Mucosa of gallbladder (tissue), 1 donor: Measurements from ENCODE around the gene SVIL. TPM values are rescaled to one million over a fixed set of nuclear protein-coding genes. Genes with fewer than 3 reads are reported as not detected.
A peak's percentile ranks its signal among the peaks of the same experiment; 100 is the strongest.
"Not testable (repeated sequence)": the region's sequence is repeated elsewhere in the genome, so short reads cannot be mapped to it uniquely, and the experiment has no call there.

Experiments used
- DNase-seq: peaks from one replicate; pipeline ENCODE4 v3.0.0-alpha.2; 2020; ENCODE audit warnings: low spot score
- total RNA-seq: library from RNA; stranded (reverse); gene quantifications from one replicate; pipeline ENCODE4 v1.2.1, GENCODE V29; 2021
- donor health status: DM: no; HTN: no; CAD: no.

The SVIL gene
- total RNA-seq, 1 donor from 2014 or later: 284 TPM

DNA sequence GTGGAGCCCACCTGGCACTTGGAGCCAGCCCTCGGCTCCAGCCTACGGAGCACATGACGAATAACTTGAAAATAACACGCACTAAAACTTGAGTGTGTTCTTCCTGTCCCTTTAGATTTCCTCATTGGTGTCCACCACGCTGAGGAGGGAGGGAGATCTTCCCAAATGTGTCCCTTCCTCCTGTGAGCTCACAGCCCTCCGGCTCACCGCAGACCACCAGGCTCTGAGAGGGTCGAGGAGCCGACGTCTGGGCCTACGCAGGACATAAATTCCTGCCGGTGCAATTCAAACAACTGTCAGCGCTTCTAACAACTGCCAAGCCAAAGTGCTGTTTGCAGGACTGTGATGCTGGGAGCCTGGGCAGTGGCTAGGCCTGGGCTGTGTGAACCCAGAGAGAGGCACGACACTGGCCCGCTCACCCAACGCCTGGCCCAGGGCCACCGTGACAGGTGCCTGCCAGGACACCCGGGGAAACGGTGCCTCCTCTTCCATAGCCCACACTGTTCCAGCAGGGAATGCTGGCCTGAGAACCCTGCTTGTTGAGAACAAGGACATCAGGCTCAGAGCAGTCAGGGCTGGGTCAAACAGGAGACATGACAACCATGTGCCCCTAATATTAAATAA is 118.3 kb downstream of the SVIL start:
- not testable (repeated sequence) for DNase-seq

DNA sequence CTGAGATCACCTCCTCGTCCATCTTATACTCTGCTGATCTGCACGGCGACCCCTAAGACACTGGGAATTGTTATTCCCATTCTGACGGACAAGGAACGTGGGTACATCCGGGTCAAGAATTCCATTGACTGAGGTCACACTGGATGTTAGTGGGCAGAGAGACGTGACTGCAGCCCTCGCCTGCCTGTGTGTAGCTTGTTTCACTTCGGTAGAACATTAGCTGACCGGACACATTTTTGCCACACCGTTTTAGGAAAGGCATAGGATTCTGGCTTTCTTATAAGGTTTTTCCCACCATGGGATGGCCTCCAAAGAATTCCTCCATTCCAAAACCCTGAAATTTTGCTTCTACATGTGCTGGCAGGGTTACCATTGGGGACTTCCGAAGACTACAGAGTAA is 118.9 kb downstream of the SVIL start:
- not testable (repeated sequence) for DNase-seq

DNA sequence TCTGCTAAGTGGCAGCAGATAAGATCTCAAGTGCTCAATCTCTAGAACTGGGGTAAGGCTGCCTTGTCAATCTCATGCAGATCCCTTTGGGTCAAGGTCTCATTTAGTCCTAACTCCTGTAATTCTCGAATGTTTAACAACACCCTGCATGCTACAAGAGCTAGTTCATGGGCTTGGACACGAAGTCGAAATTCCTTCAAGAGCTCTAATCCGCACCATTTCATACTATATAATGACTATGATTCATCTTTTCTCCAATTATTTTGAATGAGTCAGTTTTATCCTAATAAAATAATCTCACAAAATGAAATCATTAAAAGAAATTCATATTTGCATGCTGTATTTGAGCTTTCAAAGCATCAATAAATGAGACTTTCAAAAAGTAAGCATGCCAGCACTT is 119.7 kb downstream of the SVIL start:
- DNase-seq: not testable (repeated sequence)

DNA sequence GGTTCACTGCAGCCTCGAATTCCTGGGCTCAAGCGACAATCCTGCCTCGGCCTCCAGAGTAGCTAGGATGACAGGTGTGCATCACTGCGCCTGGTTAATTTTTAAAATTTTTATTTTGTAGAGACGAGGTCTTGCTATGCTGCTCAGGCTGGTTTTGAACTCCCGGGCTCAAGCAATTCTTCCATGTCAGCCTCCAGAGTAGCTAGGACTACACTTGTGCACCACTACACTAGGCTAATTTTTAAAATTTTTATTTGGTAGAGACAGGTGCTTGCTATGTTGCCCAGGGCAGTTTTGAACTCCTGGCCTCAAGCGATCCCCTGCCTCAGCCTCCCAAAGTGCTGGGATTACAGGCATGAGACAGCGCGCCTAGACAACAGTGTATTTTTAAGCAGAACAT is 120.5 kb downstream of the SVIL start:
- DNase-seq: no peak

DNA sequence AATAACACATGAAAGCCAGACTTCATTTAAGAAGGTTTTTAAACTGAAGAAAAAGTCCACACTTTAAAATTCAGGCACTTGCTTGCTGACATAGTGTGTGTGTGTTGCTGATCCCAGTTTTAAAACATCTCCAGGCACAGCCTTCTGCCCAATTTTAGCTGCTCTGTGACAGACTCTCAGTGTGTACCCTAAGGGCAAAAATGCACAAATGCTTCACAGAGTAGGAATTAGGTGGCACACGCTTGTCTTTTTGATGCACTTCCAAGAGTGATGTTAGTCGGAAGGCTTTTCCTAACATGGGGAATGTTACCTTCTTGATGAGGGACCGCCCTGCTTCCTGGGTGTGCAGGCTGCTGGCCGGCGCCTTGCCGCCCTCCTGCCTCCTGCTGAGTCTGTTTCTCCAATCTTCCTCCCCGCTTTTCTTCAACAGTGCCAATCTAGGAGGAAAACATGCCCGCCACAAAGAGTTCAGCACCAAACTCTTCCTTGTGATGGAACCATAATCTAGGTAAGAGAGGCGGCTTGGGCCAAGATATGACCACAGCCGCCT is 122.3 kb downstream of the SVIL start:
- DNase-seq: no peak

DNA sequence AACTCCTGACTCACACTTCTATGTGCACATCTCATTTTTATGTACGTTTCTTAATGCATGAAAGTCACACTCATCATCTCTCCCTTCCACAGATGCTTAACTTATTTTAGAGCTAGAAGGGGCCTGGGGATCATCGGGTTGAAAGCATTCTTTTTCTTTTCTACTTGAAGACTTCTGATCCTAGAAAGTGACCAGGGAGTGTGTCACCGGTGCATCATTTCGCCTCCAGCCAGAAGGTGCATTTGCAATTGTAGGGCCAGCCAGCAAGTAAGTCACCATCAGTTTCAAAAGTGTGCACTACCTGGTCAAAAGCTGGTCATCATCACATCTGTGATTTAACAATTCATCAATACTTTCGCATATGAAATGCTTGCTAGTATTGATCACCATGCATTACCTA is 123.0 kb downstream of the SVIL start:
- DNase-seq: not testable (repeated sequence)

DNA sequence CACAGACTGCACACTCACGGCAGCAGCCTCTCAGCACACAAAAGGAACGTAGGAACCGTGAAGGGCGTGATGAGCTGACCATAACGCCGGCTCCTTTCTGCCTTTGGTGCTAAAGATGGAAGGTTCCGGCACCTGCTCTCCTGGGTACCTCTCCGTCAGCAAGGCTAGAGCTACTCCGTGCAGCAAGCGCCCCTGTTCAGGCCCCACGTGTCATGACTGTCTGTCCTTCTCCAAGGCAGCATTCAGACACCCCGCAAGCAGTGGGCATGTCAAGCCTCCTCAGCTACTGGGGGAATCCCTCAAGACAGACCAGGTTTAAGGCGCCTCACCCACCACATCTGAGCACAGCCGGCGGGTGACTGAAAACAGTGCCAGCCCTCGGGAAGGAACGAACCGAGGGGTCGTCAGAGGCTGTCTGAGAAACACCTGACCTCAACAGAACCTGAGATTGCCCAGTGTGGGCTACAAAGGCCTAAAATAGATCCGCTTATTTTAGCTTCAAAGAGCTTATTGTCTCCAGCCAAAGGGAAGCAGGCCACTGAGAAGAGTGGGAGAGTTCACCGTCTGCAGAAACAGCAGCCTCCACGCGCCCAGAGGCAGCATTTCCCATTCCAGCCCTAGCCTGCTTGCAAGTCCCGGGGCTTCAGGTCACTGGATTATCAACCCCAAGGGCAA is 124.2 kb downstream of the SVIL start:
- DNase-seq: not testable (repeated sequence)

DNA sequence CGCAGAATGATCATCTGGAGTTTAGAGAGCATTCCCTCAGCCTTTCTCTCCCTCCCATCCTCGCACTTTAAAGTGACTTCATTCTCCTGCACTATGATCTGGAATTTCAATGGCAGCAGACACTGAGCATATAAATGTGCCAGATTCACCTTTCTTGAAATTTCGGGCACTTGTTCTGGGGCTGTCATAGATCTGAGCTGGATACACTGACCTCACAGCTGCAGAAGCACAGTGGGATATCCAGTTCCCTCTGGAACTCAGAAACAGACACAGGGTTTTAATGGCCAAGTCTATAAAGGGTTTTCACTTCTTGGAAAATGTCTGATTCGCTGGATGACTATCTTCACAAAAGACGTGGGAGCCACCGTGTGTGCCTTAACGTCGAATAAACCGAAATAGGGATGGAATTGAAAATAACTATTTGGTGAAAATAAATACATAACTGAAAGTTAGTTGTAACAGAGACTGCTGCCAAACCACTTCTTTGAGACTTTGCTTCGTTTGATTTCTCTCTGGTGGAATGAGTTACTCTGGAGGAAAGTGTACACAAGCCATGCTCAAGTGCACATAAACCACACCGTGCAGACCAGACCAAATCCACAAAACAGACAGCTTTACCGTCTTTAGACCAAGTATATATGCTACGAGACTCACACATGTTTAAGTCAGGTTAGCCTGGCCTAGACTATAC is 126.1 kb downstream of the SVIL start:
- DNase-seq: no peak

DNA sequence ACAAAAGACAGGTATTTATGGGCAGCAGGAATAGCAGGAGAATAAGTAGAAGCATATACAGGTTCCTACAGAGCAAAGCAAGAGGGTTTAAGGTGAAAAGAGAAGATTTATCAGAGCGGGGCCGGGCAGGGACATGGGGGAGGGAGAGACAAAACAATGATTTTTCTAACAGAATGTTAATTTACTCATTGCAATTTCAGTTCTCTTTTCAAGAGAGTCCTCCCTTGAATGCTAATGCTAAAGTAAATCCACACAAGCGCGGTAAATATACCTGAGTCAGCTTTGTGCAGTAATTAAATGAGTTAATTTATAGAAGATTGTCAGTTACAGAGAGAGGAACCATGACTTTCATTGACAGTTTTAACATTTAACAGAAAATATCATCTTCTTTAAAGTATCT is 127.0 kb downstream of the SVIL start:
- DNase-seq: not testable (repeated sequence)

DNA sequence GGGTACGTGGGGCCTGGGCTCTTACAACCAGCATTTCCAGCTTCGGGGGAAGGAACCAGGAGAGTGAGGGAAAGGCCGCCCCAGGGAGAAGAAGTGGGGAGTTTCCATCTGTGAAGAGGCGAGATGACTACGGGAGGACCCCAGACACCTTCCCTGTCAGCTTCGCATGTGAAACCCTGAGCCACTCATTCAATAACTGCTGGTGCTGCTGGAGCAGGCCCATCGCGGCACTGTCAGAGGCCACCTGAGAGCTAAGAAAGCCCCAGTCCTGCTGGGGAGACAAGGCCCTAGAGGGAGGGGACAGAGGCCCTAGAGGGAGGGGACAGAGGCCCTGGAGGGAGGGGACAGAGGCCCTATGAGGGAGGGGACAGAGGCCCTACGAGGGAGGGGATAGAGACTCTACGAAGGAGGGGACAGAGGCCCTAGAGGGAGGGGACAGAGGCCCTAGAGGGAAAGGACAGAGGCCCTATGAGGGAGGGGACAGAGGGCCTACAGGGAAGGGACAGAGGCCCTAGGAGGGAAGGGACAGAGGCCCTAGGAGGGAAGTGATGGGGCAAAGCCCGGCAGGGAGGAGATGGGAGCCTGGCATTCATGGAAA is 128.3 kb downstream of the SVIL start:
- not testable (repeated sequence) for DNase-seq

DNA sequence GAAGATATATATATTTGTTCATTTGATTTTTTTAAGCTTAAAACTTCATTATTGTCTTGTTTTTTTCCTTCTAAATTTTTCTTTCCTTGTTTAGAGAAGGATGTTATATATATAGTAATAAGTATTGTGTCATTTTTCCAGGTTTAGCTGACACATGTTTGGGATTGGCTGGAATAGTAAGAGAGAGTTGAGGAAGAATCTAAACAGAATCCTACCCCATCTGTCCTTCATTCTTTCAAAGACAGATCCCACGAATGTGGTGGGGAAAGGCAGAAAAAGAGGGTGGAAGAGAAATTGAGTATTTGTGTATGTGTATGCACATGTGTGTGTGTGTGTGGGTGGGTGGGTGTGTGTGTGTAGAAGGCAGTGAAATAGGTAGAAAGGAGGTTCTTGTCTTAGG is 132.4 kb downstream of the SVIL start:
- DNase-seq: no peak

DNA sequence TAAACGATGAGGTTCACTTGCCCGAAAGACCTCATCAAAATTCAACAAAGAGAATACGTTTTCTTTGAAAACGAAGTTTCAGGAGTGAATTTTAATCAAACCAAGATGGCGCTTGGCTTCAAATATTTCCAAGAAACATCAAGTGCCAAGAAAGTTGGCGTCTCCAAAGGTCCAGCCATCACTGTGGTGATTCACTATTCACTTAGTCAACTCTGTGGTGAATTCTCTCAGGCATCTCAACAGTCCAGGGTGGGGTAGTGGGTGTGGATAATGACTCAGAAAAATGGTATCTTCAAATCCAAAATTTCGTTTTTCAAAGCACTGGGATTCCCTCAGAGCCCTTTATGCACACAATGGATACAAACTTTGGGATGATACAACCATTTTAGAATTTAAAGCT is 133.1 kb downstream of the SVIL start:
- no peak for DNase-seq

DNA sequence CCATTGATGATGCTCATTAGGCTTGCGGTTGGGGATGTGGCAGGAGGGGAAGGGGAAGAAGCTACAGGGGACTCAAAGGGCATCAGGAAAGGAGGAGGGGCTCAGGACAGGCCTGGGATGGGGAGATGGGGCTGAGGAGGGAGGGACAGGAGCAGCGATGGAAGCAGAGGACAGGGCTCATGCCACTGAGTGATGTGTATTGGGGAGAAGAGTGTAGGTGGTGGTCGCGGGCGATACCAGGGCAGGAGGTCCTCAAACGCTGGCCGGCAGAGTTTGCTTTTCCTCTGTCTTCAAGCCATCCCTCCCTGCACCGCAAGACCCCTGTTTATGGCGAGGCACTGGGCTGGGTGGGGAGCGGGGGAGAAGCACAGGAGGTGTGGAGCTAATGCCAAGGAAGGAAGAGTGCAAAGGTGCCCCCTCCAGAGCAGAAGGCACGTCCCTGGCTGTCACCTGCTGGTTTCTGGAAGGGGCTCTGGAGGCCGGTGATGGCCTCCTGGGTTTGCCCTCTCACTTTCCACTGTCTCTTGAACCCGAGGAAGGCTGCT is 134.7 kb downstream of the SVIL start:
- DNase-seq: no peak

DNA sequence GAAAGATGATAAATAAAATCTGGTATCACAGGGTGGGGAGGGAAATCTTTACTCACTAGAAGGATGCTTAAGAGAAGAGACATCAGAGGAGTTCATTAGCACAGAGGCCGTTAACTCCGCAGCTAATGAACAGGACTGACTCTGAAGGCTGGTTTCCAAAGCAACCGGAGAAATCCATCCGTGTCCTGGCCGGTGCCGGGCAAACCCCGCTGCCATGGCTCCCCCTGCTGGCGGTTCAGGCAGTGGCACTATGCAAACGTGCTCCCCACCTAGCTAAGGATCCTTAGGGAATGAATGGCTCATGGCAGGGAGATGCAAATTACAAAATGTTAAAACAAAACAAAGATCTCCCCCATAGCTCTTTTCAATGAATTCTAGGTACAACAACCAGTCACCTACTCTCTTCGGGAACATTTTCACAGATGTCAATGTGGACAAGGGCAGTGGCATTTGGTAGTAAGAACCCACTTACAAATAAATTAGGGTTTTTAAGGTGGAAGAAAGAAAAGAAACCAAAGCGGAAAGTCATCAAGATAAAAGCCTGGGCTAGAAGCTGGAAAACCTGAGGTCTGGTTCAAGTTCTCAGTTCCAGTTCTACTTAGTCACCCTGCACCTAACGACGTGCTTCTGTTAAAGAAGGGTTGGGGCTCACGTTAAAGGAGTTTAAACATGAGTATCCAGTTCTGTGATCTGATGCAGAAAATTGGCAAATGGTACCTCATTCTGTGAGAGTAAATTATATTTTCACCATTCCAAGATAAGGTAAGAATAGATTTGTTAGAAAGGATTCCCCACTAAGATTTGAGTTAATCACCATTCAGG is 138.2 kb downstream of the SVIL start:
- peak; percentile 74 for DNase-seq

DNA sequence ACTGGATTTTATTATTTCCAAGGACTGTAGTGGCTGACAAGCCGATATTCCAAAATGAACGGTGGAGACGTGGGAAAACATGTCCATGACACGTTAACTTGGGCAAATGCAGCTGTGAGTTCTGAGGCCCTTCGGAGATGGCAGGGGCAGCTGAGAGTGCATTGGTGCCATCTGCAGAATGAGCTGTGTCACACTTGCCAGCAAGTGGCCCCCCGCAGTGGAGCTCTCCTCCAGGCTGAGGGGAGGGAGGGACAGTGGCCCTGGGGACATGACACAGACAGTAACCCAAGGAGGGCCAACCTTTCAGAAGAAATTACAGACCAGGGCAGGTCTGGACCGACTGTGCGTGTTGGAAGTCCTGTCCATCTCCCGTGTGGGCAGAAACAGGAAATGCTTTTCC is 139.4 kb downstream of the SVIL start:
- DNase-seq: no peak

DNA sequence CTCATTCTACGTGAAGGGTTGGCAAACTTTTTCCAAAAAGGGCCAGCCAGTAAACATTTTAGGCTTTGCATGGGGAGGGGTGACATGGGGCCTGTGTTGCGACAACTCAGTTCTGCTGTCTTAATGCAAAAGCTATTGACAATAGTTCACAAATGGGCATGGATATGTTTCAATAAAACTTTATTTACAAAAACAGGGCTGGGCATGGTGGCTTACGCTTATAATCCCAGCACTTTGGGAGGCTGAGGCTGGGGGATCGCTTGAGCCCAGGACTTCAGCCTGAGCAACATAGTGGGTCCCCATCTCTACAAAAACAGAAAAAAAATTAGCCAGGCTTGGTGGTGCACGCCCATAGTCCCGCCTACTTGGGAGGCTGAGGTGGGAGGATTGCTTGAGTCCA is 141.1 kb downstream of the SVIL start:
- DNase-seq: no peak

DNA sequence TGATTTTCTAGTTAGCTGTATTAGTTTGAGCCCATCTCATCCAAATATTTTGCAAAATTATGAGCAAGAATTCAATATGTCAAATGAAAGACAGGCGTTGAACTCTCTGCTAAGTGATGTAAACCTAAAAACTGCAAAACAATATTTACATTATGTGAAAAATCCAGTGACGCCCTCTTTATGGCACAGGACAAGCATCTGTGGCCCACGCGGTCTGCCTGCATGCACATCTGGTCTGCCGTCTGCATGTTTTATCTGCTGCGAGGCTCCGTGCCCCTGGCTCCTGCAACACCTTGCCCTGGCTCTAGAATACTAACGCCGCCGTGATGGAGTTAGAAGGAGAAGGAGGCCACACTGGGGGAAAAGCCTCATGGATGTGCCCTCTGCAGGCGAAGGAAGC is 142.0 kb downstream of the SVIL start:
- no peak for DNase-seq

DNA sequence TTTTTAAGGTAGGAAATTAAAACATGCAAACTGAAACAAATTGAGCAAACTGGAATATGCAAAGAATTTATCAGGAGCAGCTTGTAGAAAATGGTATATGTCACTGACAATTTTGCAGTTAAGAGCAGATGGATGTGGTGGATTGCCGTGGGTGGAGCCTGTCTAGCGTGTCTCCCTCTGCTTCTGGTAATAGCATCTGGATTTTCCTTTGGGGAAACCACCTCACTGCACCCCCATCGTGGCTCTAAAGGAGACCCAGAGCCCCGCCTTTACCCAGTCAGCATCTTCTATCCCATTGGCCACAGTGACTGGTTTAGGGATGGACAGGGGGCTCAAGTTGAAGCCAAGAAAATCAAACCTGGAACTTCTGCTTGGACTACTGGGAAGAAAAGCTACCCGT is 142.9 kb downstream of the SVIL start:
- no peak for DNase-seq

DNA sequence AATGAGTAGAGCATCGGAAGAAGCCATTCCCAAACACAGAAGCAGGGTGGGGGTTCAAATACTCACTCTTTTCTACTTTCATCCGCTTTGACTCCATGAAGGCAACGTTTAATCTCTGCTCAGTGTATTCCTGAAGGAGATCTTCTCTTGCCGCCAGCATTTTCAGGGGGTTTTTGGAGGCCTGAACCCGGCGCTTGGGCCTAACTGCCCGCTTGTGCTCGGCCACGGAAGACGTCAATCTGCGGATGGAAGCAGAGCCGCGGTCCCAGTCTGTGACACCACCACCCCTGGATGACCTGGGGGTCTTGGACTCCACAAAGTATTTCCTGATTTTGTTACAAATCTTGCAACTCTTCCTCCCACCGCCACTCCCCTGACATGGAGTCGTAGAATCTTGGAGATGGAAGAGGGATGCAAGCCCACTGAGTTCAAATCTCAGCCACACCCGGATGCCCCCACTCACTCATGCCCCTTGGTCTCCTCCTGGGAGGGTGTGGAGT is 143.9 kb downstream of the SVIL start:
- DNase-seq: not testable (repeated sequence)

DNA sequence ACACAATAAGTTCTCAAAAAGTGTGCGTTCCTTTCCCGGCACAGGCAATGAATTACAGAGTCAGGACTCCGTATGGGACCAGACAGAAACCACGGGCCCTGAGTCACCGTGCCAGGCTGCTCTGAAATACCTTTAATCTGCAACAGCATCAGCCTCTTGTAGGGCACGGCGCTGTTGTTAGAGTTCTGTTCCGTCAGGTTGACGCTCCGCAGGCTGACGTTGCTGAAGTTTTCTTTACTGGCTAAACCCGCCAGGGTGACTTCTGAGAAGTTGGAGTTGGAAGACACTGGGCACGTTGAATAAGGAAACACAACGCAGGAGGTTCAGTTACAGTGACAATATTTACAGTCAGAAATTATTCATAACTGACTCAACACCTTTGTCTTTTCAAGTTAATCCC is 146.3 kb downstream of the SVIL start:
- not testable (repeated sequence) for DNase-seq

DNA sequence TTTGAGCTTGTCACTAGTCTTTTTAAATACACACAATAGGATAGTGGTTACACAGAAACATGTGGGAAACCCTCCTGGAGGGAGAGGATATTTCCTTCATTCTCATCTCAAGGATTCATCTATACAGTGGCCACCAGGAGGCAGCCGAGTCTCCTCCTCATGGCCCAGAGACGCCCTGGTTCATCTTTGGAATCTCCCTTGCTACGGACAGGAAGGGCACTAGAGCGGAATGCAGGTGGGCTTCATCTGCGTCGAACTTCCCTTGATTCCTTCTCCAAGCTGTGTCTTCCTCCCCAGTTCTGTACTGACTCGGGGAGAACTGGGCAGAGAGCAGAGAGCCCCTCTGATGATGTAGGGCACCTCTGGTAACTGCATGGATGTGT is 146.9 kb downstream of the SVIL start:
- DNase-seq: not testable (repeated sequence)
